Mucosa of stomach (tissue), 1 donor: ENCODE data around the gene FBLN7.

ENCODE experiments used
- H3K27me3 ChIP-seq: one replicate; pipeline ENCODE4 v1.7.0; 2013; ENCODE audit warnings: mild to moderate bottlenecking, low read length; ENCODE audit not compliant: control insufficient read depth, insufficient read depth
- H3K36me3 ChIP-seq: one replicate; pipeline ENCODE4 v1.7.0; 2013; ENCODE audit warnings: low read length; ENCODE audit not compliant: control insufficient read depth, insufficient read depth
- H3K4me1 ChIP-seq: one replicate; pipeline ENCODE4 v1.7.0; 2013; ENCODE audit warnings: mild to moderate bottlenecking, low read length; ENCODE audit not compliant: control insufficient read depth, insufficient read depth
- H3K4me3 ChIP-seq: one replicate; pipeline ENCODE4 v1.7.0; 2013; ENCODE audit warnings: low read length
- H3K9ac ChIP-seq: one replicate; pipeline ENCODE4 v1.7.0; 2013; ENCODE audit warnings: mild to moderate bottlenecking, low read length, moderate library complexity
- H3K9me3 ChIP-seq: one replicate; pipeline ENCODE4 v1.7.0; 2013; ENCODE audit warnings: mild to moderate bottlenecking, low read length, moderate library complexity; ENCODE audit not compliant: control insufficient read depth
- donor health status: Pancreatic carcinoma.

FBLN7 gene

GRCh38 chr2:112181571-112182290 lies 43.5 kb downstream of the FBLN7 start:
- Histone ChIP-seq H3K4me3 (no peak overlapping the region), H3K4me1 (no peaks in the 10 kb centered on the region), H3K27me3 (peaks cover 20% of the 10 kb centered on the region), H3K9ac (no peak overlapping the region), H3K9me3 (no peaks in the 10 kb centered on the region), H3K36me3 (no peaks in the 10 kb centered on the region)

- no peaks in the 10 kb centered on the region for H3K4me1 ChIP-seq
- H3K27me3 ChIP-seq: peaks cover 20% of the 10 kb centered on the region
- H3K4me3 ChIP-seq: no peak overlapping the region
- no peaks in the 10 kb centered on the region for H3K36me3 ChIP-seq
- H3K9ac ChIP-seq: no peak overlapping the region
- no peaks in the 10 kb centered on the region for H3K9me3 ChIP-seq
Measured at GRCh38 chr2:112182581-112183034, 44.4 kb downstream of the FBLN7 start.

GRCh38 chr2:112183327-112184025 lies 45.3 kb downstream of the FBLN7 start:
- no peak overlapping the region for H3K4me3 ChIP-seq

GRCh38 chr2:112184121-112184520 lies 45.9 kb downstream of the FBLN7 start:
- no peaks in the 10 kb centered on the region for H3K36me3 ChIP-seq
- H3K9me3 ChIP-seq: no peaks in the 10 kb centered on the region
- H3K9ac ChIP-seq: no peak overlapping the region
- no peaks in the 10 kb centered on the region for H3K4me1 ChIP-seq
- no peak overlapping the region for H3K4me3 ChIP-seq
- peaks cover 20% of the 10 kb centered on the region for H3K27me3 ChIP-seq

More at GRCh38 chr2:112183327-112184025, 45.3 kb downstream of the FBLN7 start:
- Histone ChIP-seq H3K9ac (no peak overlapping the region), H3K27me3 (peaks cover 20% of the 10 kb centered on the region), H3K9me3 (no peaks in the 10 kb centered on the region), H3K4me1 (no peaks in the 10 kb centered on the region), H3K36me3 (no peaks in the 10 kb centered on the region)

- H3K27me3 ChIP-seq: peaks cover 20% of the 10 kb centered on the region
- H3K4me3 ChIP-seq: no peak overlapping the region
- no peak overlapping the region for H3K9ac ChIP-seq
- H3K36me3 ChIP-seq: no peaks in the 10 kb centered on the region
- no peaks in the 10 kb centered on the region for H3K9me3 ChIP-seq
- no peaks in the 10 kb centered on the region for H3K4me1 ChIP-seq
Measured at GRCh38 chr2:112185131-112185530, 46.9 kb downstream of the FBLN7 start.

GRCh38 chr2:112187046-112187715 lies 49.0 kb downstream of the FBLN7 start:
- H3K9ac ChIP-seq: no peak overlapping the region
- H3K27me3 ChIP-seq: peaks cover 10% of the 10 kb centered on the region
- H3K36me3 ChIP-seq: no peaks in the 10 kb centered on the region
- no peak overlapping the region for H3K4me3 ChIP-seq
- H3K9me3 ChIP-seq: no peaks in the 10 kb centered on the region
- no peaks in the 10 kb centered on the region for H3K4me1 ChIP-seq

- Histone ChIP-seq H3K9me3 (no peaks in the 10 kb centered on the region), H3K4me3 (no peak overlapping the region)
Measured at GRCh38 chr2:112187805-112188596, 49.8 kb downstream of the FBLN7 start.

GRCh38 chr2:112189001-112189556 lies 50.9 kb downstream of the FBLN7 start:
- H3K27me3 ChIP-seq: no peaks in the 10 kb centered on the region
- H3K36me3 ChIP-seq: no peaks in the 10 kb centered on the region
- no peak overlapping the region for H3K9ac ChIP-seq
- H3K4me3 ChIP-seq: no peak overlapping the region
- H3K9me3 ChIP-seq: no peaks in the 10 kb centered on the region
- no peaks in the 10 kb centered on the region for H3K4me1 ChIP-seq

More at GRCh38 chr2:112187805-112188596, 49.8 kb downstream of the FBLN7 start:
- Histone ChIP-seq H3K36me3 (no peaks in the 10 kb centered on the region), H3K27me3 (peaks cover 4% of the 10 kb centered on the region), H3K4me1 (no peaks in the 10 kb centered on the region), H3K9ac (no peak overlapping the region)

- no peaks in the 10 kb centered on the region for H3K36me3 ChIP-seq
- H3K9me3 ChIP-seq: no peaks in the 10 kb centered on the region
- H3K9ac ChIP-seq: no peak overlapping the region
- no peaks in the 10 kb centered on the region for H3K27me3 ChIP-seq
- no peak overlapping the region for H3K4me3 ChIP-seq
- H3K4me1 ChIP-seq: no peaks in the 10 kb centered on the region
Measured at GRCh38 chr2:112194028-112194427, 55.8 kb downstream of the FBLN7 start.

- Histone ChIP-seq H3K4me1 (no peaks in the 10 kb centered on the region), H3K9ac (no peak overlapping the region), H3K4me3 (no peak overlapping the region), H3K36me3 (no peaks in the 10 kb centered on the region), H3K27me3 (no peaks in the 10 kb centered on the region), H3K9me3 (no peaks in the 10 kb centered on the region)
Measured at GRCh38 chr2:112194482-112194881, 56.3 kb downstream of the FBLN7 start.

- H3K36me3 ChIP-seq: no peaks in the 10 kb centered on the region
- H3K27me3 ChIP-seq: no peaks in the 10 kb centered on the region
- H3K4me1 ChIP-seq: no peaks in the 10 kb centered on the region
- no peaks in the 10 kb centered on the region for H3K9me3 ChIP-seq
- H3K9ac ChIP-seq: no peak overlapping the region
- no peak overlapping the region for H3K4me3 ChIP-seq
Measured at GRCh38 chr2:112195167-112195766, 57.1 kb downstream of the FBLN7 start.
